Large intestine (tissue), 3 donors: ENCODE measurements around the gene HTR3B. TPM values are rescaled to one million over a fixed set of nuclear protein-coding genes. Genes with fewer than 3 reads are reported as not detected.
"Not testable (repeated sequence)": the region's sequence is repeated elsewhere in the genome, so short reads cannot be mapped to it uniquely, and the experiment has no call there.

ENCODE experiments used
- DNase-seq, 2 donors: peaks; one replicate each; pipeline versions ENCODE4 v3.0.0 to v3.0.0-alpha.2; 2013
- H3K27ac ChIP-seq: one replicate; pipeline ENCODE4 v1.5.1; 2013; ENCODE audit warnings: low read length
- H3K27me3 ChIP-seq: 2 replicates; pipeline ENCODE4 v1.6.1; 2013; ENCODE audit warnings: low read length; ENCODE audit not compliant: control insufficient read depth, insufficient read depth
- H3K36me3 ChIP-seq: 2 replicates; pipeline ENCODE4 v1.6.1; 2013; ENCODE audit warnings: low read length; ENCODE audit not compliant: control insufficient read depth, insufficient read depth
- H3K4me1 ChIP-seq: one replicate; pipeline ENCODE4 v1.6.1; 2013; ENCODE audit warnings: low read length; ENCODE audit not compliant: control insufficient read depth, insufficient read depth
- H3K4me3 ChIP-seq: one replicate; pipeline ENCODE4 v1.5.1; 2013; ENCODE audit warnings: low read length
- H3K9me3 ChIP-seq: one replicate; pipeline ENCODE4 v1.6.1; 2013; ENCODE audit warnings: mild to moderate bottlenecking, low read depth, low read length, moderate library complexity; ENCODE audit not compliant: control insufficient read depth
- WGBS: methylation state at CpG from one replicate; pipeline ENCODE4 v1.1.5; 2013; ENCODE audit warnings: low lambda C conversion rate; ENCODE audit not compliant: insufficient coverage; 5-methylcytosine and 5-hydroxymethylcytosine counted together
- polyA plus RNA-seq: library from polyadenylated mRNA; unstranded; fragments of 120-200 nt; gene quantifications from one replicate; pipeline ENCODE4 v1.2.1, GENCODE V29; 2013

The HTR3B gene
- polyA plus RNA-seq, 1 donor = 0.34 TPM

- no peak for DNase-seq
- no peaks in the 10 kb centered on the region for H3K36me3 ChIP-seq
- no peak overlapping the region for H3K4me3 ChIP-seq
- H3K27me3 ChIP-seq = no peaks in the 10 kb centered on the region
- no peak overlapping the region for H3K27ac ChIP-seq
- no CpG with 5 or more reads among the region's 8 CpGs for WGBS
- H3K9me3 ChIP-seq = no peaks in the 10 kb centered on the region
- H3K4me1 ChIP-seq = no peaks in the 10 kb centered on the region
Measured at GRCh38 chr11:113942256-113942655, 37.7 kb downstream of the HTR3B start.

- whole genome bisulfite sequencing = no CpG with 5 or more reads among the region's 2 CpGs
- not testable (repeated sequence) for H3K27ac ChIP-seq, H3K27me3 ChIP-seq, H3K9me3 ChIP-seq, H3K4me1 ChIP-seq, DNase-seq, H3K4me3 ChIP-seq, H3K36me3 ChIP-seq
Measured at GRCh38 chr11:113946162-113946561, 41.6 kb downstream of the HTR3B start.

DNA sequence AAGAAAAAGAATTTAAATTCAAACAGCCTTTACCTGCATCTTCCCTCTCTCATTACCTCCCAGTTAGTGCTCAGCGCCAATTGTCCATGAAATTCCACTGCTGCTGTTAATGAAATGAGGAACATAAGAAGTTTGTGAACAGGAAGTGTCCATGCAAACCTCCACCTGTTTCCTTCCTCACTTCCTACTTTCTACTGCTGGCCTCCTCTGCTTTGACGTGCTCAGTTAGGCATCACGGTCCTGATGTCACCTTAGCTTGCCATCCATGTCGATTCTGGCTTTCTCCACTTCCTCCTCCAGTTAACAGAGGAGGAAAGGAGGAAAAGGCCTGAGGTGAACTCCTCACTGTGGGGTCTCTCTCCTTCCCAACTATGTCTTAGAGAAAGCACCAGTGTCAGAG, 43.4 kb downstream of the HTR3B start:
- no peaks in the 10 kb centered on the region for H3K9me3 ChIP-seq
- no peak overlapping the region for H3K27ac ChIP-seq
- no CpG with 5 or more reads among the region's 4 CpGs for WGBS
- no peak for DNase-seq
- H3K36me3 ChIP-seq = no peaks in the 10 kb centered on the region
- peaks cover 5% of the 10 kb centered on the region for H3K27me3 ChIP-seq
- no peak overlapping the region for H3K4me3 ChIP-seq
- H3K4me1 ChIP-seq = no peaks in the 10 kb centered on the region

DNA sequence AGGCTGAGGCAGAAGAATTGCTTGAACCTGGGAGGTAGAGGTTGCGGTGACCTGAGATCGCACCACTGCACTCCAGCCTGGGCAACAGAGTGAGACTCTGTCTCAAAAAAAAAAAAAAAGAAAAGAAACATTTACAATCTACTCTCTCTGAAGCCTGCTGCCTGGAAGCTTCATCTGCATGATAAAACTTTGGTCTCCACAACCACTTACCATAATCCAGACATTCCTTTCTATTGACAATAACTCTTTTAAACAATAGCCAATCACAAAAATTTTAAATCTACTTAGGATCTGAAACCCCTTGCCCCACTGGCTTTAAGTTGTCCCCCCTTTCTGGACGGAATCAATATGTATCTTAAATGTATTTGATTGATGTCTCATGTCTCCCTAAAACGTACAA, 45.3 kb downstream of the HTR3B start:
- H3K4me3 ChIP-seq = no peak overlapping the region
- H3K27ac ChIP-seq = no peak overlapping the region
- DNase-seq = no peak
- no peaks in the 10 kb centered on the region for H3K9me3 ChIP-seq
- no peaks in the 10 kb centered on the region for H3K36me3 ChIP-seq
- no peaks in the 10 kb centered on the region for H3K4me1 ChIP-seq
- WGBS = no CpG with 5 or more reads among the region's 4 CpGs
- H3K27me3 ChIP-seq = peaks cover 5% of the 10 kb centered on the region

- no peak for DNase-seq
Measured at GRCh38 chr11:113951537-113951936, 46.9 kb downstream of the HTR3B start.

GRCh38 chr11:113952070-113952469, 47.5 kb downstream of the HTR3B start:
- Histone ChIP-seq H3K27me3 (peaks cover 5% of the 10 kb centered on the region), H3K27ac (no peak overlapping the region), H3K4me1 (no peaks in the 10 kb centered on the region), H3K4me3 (no peak overlapping the region), H3K36me3 (no peaks in the 10 kb centered on the region), H3K9me3 (no peaks in the 10 kb centered on the region)
- no peak for DNase-seq
- no CpG with 5 or more reads among the region's 10 CpGs for WGBS

More at GRCh38 chr11:113951537-113951936, 46.9 kb downstream of the HTR3B start:
- H3K27me3 ChIP-seq = peaks cover 5% of the 10 kb centered on the region
- H3K27ac ChIP-seq = no peak overlapping the region
- WGBS = no CpG with 5 or more reads among the region's 5 CpGs
- H3K36me3 ChIP-seq = no peaks in the 10 kb centered on the region
- H3K4me1 ChIP-seq = no peaks in the 10 kb centered on the region
- no peak overlapping the region for H3K4me3 ChIP-seq
- no peaks in the 10 kb centered on the region for H3K9me3 ChIP-seq

DNA sequence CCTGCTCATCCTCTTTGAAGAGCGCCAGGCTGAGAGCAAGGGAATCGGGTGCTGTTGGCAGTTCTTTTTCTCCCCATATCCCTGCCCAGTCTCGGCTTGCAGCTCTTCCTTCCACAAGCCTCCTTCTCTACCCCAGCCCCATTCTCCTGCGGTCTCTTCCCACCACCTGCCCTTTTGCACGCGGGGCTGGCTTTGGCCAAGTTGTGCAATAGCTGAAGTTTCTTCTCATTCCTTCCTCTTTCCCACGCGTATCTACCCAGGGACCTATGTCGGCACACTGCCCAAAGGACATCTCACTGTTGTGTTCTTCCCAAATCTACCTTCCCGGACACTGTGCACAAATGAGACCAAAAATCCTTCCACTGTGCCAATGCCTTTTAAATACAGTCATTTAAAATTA, 48.0 kb downstream of the HTR3B start:
- H3K4me1 ChIP-seq = no peaks in the 10 kb centered on the region
- H3K27ac ChIP-seq = no peak overlapping the region
- H3K36me3 ChIP-seq = no peaks in the 10 kb centered on the region
- H3K27me3 ChIP-seq = peaks cover 5% of the 10 kb centered on the region
- no peak for DNase-seq
- H3K4me3 ChIP-seq = no peak overlapping the region
- no peaks in the 10 kb centered on the region for H3K9me3 ChIP-seq
- WGBS = 60% methylated on average over 2 of the region's 10 CpGs

DNA sequence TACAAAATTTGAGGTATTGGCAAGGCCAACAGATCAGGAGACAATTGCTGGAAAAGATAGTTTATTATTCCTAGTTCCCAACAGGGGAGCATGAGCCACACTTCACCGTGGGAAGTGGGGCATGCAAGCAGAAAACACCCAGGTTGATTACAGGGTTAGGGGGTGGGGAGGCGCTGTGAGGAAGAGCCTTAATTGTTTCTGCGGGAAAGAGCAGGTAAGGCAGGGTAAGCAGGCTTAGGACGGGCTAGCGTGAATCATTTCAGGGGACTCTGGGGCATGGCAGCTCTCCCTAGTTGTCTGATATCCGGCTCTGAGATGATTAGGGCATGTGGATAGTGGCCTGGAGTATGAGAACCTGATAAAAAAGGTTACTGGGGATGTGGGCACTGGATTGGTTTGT, 49.6 kb downstream of the HTR3B start:
- no peak for DNase-seq
- H3K4me1 ChIP-seq = no peaks in the 10 kb centered on the region
- no CpG with 5 or more reads among the region's 6 CpGs for WGBS
- H3K27ac ChIP-seq = no peak overlapping the region
- no peaks in the 10 kb centered on the region for H3K36me3 ChIP-seq
- H3K9me3 ChIP-seq = no peaks in the 10 kb centered on the region
- peaks cover 5% of the 10 kb centered on the region for H3K27me3 ChIP-seq
- no peak overlapping the region for H3K4me3 ChIP-seq

DNA sequence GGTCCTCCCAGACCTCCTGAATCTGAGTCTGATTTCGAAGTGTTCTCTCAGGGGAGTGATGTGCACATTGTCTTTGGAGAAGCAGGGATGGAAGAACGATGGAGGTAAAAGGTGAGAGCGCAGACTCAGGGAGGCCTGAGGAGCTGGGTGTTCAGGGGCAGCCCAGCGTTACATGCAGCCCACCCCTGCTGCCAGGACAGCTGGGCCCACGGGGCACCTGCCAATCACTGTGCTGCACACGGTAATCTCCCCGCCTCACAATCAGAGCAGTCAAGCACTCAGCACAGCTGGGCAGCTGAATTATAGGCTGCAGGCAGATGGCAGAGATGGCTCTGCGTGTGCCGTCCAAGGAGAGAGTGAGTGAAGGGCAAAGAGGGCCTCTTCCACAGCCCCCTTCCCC, 52.4 kb downstream of the HTR3B start:
- peak in 1 of 2 donors; percentile 14 for DNase-seq
- no peaks in the 10 kb centered on the region for H3K4me1 ChIP-seq
- no peak overlapping the region for H3K4me3 ChIP-seq
- no peaks in the 10 kb centered on the region for H3K9me3 ChIP-seq
- peaks cover 5% of the 10 kb centered on the region for H3K27me3 ChIP-seq
- H3K36me3 ChIP-seq = no peaks in the 10 kb centered on the region
- WGBS = no CpG with 5 or more reads among the region's 9 CpGs
- no peak overlapping the region for H3K27ac ChIP-seq

- 38% methylated on average over 4 of the region's 9 CpGs for WGBS
- H3K27me3 ChIP-seq = no peaks in the 10 kb centered on the region
- H3K9me3 ChIP-seq = no peaks in the 10 kb centered on the region
- H3K36me3 ChIP-seq = no peaks in the 10 kb centered on the region
- H3K4me1 ChIP-seq = no peaks in the 10 kb centered on the region
- H3K4me3 ChIP-seq = no peak overlapping the region
- DNase-seq = no peak
- H3K27ac ChIP-seq = no peak overlapping the region
Measured at GRCh38 chr11:113960702-113961330, 56.2 kb downstream of the HTR3B start.

DNA sequence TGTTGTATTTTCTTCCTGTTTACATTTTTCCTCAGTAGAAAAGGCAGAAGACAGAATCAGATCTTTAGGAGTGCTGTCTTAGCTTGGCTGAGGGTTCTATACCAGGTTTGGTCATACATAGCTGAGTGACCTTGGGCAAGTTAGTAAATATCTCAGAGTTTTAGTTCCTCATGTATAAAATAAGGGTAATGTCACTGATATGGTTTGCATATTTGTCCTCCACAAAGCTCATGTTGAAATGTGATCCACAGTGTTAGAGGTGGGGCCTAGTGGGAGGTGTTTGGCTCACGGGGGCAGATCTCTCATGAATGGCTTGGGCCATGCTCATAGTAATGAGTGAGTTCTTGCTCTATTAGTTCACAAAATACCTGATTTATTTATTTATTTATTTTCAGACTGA, 62.8 kb downstream of the HTR3B start:
- DNase-seq = no peak
- H3K27me3 ChIP-seq = no peaks in the 10 kb centered on the region
- WGBS = no CpG with 5 or more reads among the region's 1 CpG

More for the DNA sequence above, 62.8 kb downstream of the HTR3B start:
- no peaks in the 10 kb centered on the region for H3K4me1 ChIP-seq
- no peak overlapping the region for H3K27ac ChIP-seq
- H3K36me3 ChIP-seq = no peaks in the 10 kb centered on the region
- no peaks in the 10 kb centered on the region for H3K9me3 ChIP-seq
- no peak overlapping the region for H3K4me3 ChIP-seq
